Ectodermal cell (in vitro differentiated cells): Measurements from ENCODE around the gene ZCCHC2.

Experiments used
- H3K27ac ChIP-seq: 2 replicates; pipeline ENCODE4 v1.7.0; 2013; ENCODE audit warnings: mild to moderate bottlenecking, low read depth, low read length; ENCODE audit not compliant: insufficient read depth, poor library complexity, severe bottlenecking
- H3K27me3 ChIP-seq: 2 replicates; pipeline ENCODE4 v1.7.0; 2013; ENCODE audit warnings: mild to moderate bottlenecking, low read length; ENCODE audit not compliant: insufficient read depth, control insufficient read depth, poor library complexity, severe bottlenecking
- H3K36me3 ChIP-seq: one replicate; pipeline ENCODE4 v1.7.0; 2013; ENCODE audit warnings: low read length; ENCODE audit not compliant: control insufficient read depth, insufficient read depth
- H3K4me1 ChIP-seq: one replicate; pipeline ENCODE4 v1.7.0; 2013; ENCODE audit warnings: low read length; ENCODE audit not compliant: control insufficient read depth, insufficient read depth
- H3K4me3 ChIP-seq: 2 replicates; pipeline ENCODE4 v1.7.0; 2013; ENCODE audit warnings: low read depth, low read length, control low read depth; ENCODE audit not compliant: insufficient read depth
- H3K9me3 ChIP-seq: 2 replicates; pipeline ENCODE4 v1.7.0; 2013; ENCODE audit warnings: mild to moderate bottlenecking, low read length, moderate library complexity; ENCODE audit not compliant: control insufficient read depth
- WGBS, 2 experiments: methylation state at CpG; one replicate each; pipeline ENCODE4 v1.1.7; 2013; ENCODE audit warnings: missing lambda C conversion rate in 2 of 2; 5-methylcytosine and 5-hydroxymethylcytosine counted together

Gene ZCCHC2

DNA sequence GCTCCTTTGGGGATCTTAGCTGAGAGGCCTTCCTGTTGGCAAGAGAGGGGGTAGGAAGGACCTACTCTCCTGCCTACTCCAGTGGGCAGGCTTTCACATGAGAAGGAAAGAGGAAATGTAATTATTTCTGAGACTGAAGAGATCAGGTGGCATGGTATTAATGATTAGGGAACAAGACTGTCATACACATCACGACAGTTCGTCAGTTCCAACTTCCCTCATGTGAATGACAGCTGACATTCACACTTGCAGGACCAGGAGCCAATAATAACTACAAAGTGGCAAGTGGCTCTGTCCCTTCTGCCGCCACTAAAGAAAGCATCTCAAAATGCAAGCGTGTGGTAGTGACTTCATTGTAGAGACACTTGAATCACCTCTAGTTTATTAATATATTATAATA is 90.0 kb downstream of the ZCCHC2 start:
- H3K36me3 ChIP-seq, result no peaks in the 10 kb centered on the region
- H3K27me3 ChIP-seq, result no peaks in the 10 kb centered on the region
- no peak overlapping the region for H3K27ac ChIP-seq
- no peak overlapping the region for H3K4me3 ChIP-seq
- no peaks in the 10 kb centered on the region for H3K9me3 ChIP-seq
- WGBS, 2 experiments, result 95 to 98% methylated on average over 3 to 4 of the region's 4 CpGs
- peaks cover 25% of the 10 kb centered on the region for H3K4me1 ChIP-seq

DNA sequence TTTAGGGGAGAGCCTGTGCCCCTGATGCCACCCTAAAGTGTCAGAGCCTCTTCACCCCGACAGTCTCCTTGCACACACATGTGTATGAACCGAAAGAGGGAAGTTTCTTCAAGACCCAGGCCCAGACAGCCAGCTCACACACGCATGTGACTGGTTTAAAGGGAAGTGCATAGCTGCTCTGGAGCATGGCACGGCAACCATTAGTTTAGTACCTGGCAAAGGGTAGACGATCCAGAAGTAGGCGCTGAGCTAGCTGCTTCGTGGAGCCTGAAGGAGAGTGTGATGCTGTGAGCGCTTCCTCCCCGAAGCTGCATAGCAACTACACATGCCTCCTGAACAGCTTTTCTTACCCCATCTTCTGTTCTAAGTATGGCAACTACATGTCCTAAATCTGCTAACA is 91.7 kb downstream of the ZCCHC2 start:
- WGBS, 2 experiments, result 83 to 85% methylated on average over 9 of the region's 9 CpGs
- peaks cover 25% of the 10 kb centered on the region for H3K4me1 ChIP-seq
- no peaks in the 10 kb centered on the region for H3K36me3 ChIP-seq
- no peaks in the 10 kb centered on the region for H3K9me3 ChIP-seq
- H3K4me3 ChIP-seq, result no peak overlapping the region
- no peaks in the 10 kb centered on the region for H3K27me3 ChIP-seq
- no peak overlapping the region for H3K27ac ChIP-seq

DNA sequence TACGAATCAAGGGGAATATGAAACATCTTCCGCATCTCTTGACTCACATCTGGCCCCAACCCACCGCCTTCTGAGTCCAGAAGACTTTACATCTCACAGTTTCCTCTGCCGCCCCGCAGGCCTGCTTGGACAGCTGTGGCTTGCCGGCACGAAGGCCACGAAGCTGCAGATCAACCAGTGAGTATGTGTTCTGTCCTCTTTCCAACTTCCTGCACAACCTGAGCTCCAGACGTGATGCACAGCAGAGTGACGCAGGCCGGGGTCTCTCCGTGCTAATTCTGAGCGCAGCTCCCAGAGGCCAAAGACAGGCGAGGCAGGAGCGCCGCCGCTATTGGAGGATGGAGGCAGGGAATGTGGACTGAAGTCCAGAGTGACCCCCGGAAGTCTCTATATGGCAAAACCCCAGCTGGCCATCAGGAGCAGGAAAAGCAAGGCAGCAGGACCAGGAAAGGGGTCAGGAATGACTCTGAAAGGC is 93.5 kb downstream of the ZCCHC2 start:
- Histone ChIP-seq H3K4me1 (peaks cover 10% of the 10 kb centered on the region), H3K27ac (no peak overlapping the region), H3K4me3 (no peak overlapping the region), H3K9me3 (no peaks in the 10 kb centered on the region), H3K27me3 (no peaks in the 10 kb centered on the region), H3K36me3 (no peaks in the 10 kb centered on the region)
- 93 to 94% methylated on average over 18 of the region's 18 CpGs for WGBS, 2 experiments

DNA sequence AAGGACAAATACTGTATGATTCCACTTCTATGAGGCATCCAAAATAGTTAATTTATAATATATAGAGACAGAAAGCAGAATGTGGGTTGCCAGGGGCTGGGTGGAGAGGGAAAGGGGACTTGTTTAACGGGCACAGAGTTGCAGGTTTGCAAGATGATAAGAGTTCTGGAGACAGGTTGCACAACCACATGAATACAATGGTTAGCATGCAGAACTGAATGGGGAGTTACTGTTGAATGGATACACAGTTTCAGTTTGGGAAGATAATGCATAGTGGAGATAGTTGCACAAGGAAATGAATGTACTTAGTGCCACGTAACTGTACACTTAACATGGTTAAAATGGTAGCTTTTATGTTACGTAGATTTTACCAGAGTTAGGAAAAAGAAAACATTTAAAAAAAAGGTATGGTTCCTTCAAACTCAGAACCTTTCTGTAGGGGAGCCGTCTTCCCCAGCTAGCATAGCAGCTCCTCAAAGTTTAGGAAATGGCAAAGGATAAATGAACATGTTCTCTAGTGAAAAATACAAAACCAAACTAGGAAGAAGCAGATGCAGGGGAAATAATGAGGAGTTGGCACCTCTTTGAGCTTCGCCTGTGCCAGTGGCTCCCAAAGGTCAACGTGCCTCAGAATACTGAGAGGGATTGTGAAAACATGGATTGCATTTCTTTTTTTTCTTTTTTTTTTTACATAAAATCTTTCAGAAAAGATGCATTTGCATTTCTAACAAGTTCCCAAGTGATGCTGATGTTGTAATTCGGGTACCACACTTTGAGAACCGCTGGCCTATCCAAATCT is 95.2 kb downstream of the ZCCHC2 start:
- Histone ChIP-seq H3K4me3 (no peak overlapping the region), H3K9me3 (no peaks in the 10 kb centered on the region), H3K4me1 (no peaks in the 10 kb centered on the region), H3K27ac (no peak overlapping the region), H3K27me3 (no peaks in the 10 kb centered on the region), H3K36me3 (no peaks in the 10 kb centered on the region)
- WGBS, 2 experiments, result 87 to 91% methylated on average over 8 of the region's 8 CpGs

DNA sequence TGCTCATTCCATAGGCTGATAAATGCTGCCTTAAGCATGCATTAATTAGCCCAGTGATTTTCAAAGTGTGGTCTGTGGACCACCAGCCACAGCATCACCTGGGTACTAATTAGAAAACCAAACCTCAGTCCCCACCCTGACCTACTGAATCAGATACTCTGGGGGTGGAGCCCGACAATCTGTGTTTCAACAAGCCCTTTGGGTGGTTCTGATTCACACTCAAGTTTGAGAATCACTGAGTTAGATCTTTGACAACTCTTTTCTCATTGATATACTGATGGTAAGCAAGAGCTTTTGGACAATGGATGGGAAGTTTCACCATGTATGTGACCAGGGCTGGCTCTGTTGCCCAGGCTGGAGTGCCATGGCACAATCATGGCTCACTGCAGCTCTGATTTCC is 95.9 kb downstream of the ZCCHC2 start:
- no peaks in the 10 kb centered on the region for H3K36me3 ChIP-seq
- H3K4me3 ChIP-seq, result no peak overlapping the region
- WGBS, 2 experiments, result 93 to 96% methylated on average over 1 of the region's 1 CpG
- no peaks in the 10 kb centered on the region for H3K27me3 ChIP-seq
- H3K9me3 ChIP-seq, result no peaks in the 10 kb centered on the region
- H3K4me1 ChIP-seq, result no peaks in the 10 kb centered on the region
- H3K27ac ChIP-seq, result no peak overlapping the region

DNA sequence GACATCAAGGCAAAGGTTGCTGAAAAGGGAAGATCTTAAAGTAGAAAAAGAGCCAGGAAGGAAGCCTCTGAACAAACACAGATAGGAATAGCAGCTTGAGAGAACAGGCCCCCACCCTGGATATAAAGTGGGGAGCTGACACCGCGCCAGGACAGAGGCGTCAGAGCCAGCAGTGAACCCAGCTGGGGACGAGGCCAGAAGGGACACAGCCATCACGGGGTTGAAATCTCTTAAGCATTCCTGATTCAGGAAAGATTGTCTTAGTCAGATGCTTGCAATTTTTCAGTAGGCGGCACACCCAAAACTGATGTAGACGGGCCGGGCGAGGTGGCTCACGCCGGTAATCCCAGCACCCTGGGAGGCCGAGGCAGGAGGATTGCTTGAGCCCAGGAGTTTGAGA is 98.7 kb downstream of the ZCCHC2 start:
- H3K27ac ChIP-seq, result no peak overlapping the region
- H3K9me3 ChIP-seq, result no peaks in the 10 kb centered on the region
- H3K4me1 ChIP-seq, result no peaks in the 10 kb centered on the region
- WGBS, 2 experiments, result 92 to 94% methylated on average over 12 of the region's 12 CpGs
- no peaks in the 10 kb centered on the region for H3K36me3 ChIP-seq
- H3K4me3 ChIP-seq, result no peak overlapping the region
- H3K27me3 ChIP-seq, result no peaks in the 10 kb centered on the region

DNA sequence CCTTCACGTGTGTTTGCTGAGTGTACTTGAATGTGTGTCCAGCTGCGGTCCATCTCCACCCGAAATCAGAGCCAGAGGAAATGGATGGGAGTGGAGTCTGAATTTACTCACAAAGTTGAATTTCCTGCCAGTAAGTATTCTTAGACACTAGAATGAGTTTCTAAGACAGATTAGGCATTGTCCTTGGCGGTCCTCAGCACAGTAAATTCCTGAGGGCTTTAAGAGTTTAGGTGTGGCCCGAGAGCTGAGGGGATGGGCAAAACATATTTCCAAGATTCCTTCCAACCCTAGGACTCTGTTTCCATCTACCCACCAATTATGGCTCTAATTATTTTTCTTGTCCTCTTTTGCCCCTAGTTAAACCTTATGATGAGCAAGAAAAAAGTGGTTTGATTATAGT is 102.2 kb downstream of the ZCCHC2 start:
- WGBS, 2 experiments, result 93 to 94% methylated on average over 5 of the region's 5 CpGs
- Histone ChIP-seq H3K4me1 (no peaks in the 10 kb centered on the region), H3K27me3 (no peaks in the 10 kb centered on the region), H3K36me3 (no peaks in the 10 kb centered on the region), H3K4me3 (no peak overlapping the region), H3K27ac (no peak overlapping the region), H3K9me3 (no peaks in the 10 kb centered on the region)
